A673 (cell line): Measurements from ENCODE around the gene SLC10A2. TPM values are rescaled to one million over a fixed set of nuclear protein-coding genes. Genes with fewer than 3 reads are reported as not detected.
"Not testable (repeated sequence)": the region's sequence is repeated elsewhere in the genome, so short reads cannot be mapped to it uniquely, and the experiment has no call there.

ENCODE experiments used
- BruUV-seq: library from RNA; stranded (reverse); fragments of 400-500 nt; replicated peaks from 2 replicates; lab custom pipeline; 2021; lab: Mats Ljungman, UMichigan
- CTCF ChIA-PET: fragments of 300-600 bp; sonication (Branson Sonifier 250); formaldehyde crosslinking; loops from one replicate; lab custom pipeline; 2022; ENCODE audit warnings: antibody characterized with exemption; lab: Charles Lee
- POLR2A ChIA-PET: fragments of 300-600 bp; sonication (Branson Sonifier 250); formaldehyde crosslinking; loops from one replicate; lab custom pipeline; 2022; ENCODE audit warnings: antibody characterized with exemption; ENCODE audit not compliant: low non-redundant PET; lab: Charles Lee
- DNase-seq: peaks from one replicate; pipeline ENCODE4 v3.0.0-alpha.2; 2015; ENCODE audit warnings: low spot score
- H3K27ac ChIP-seq: fragments of 200-600 bp; sonication (generic); 2 replicates; pipeline ENCODE4 v1.5.1; 2016; ENCODE audit warnings: mixed run types, low read depth, mild to moderate bottlenecking, mixed read lengths, antibody characterized with exemption, low read length; ENCODE audit not compliant: poor library complexity, severe bottlenecking
- H3K27me3 ChIP-seq: fragments of 200-600 bp; sonication (generic); replicated peaks from 2 replicates; pipeline ENCODE4 v1.6.1; 2017; ENCODE audit warnings: mixed run types, low read depth, mild to moderate bottlenecking, mixed read lengths, antibody characterized with exemption, low read length; ENCODE audit not compliant: insufficient read depth, poor library complexity
- H3K36me3 ChIP-seq: fragments of 200-600 bp; sonication (generic); 2 replicates; pipeline ENCODE4 v1.6.1; 2016; ENCODE audit warnings: mixed run types, mild to moderate bottlenecking, mixed read lengths, antibody characterized with exemption, low read length; ENCODE audit not compliant: insufficient read depth, poor library complexity, severe bottlenecking
- H3K4me1 ChIP-seq: fragments of 200-600 bp; sonication (generic); 2 replicates; pipeline ENCODE4 v1.6.1; 2017; ENCODE audit warnings: mixed run types, mild to moderate bottlenecking, mixed read lengths, antibody characterized with exemption, low read length; ENCODE audit not compliant: insufficient read depth, poor library complexity, severe bottlenecking
- H3K4me3 ChIP-seq: fragments of 200-600 bp; sonication (generic); 2 replicates; pipeline ENCODE4 v1.5.1; 2016; ENCODE audit warnings: low read depth, mixed run types, mild to moderate bottlenecking, mixed read lengths, low read length; ENCODE audit not compliant: poor library complexity, severe bottlenecking
- H3K9me3 ChIP-seq: fragments of 200-600 bp; sonication (generic); 2 replicates; pipeline ENCODE4 v1.6.1; 2016; ENCODE audit warnings: mixed run types, low read depth, mild to moderate bottlenecking, mixed read lengths, antibody characterized with exemption, low read length; ENCODE audit not compliant: poor library complexity, severe bottlenecking
- EZH2 ChIP-seq: fragments of 200-600 bp; sonication (generic); IDR thresholded peaks from 2 replicates; pipeline ENCODE4 v1.6.1; 2017; ENCODE audit warnings: borderline replicate concordance, low read depth, mild to moderate bottlenecking, mixed read lengths, antibody characterized with exemption, low read length; ENCODE audit not compliant: poor library complexity, severe bottlenecking
- intact Hi-C: fragments of 100-400 bp; cut with micrococcal nuclease; formaldehyde crosslinking; loops from one replicate; pipeline ENCODE4 v1.10.0; 2022; ENCODE audit not compliant: unreplicated experiment
- total RNA-seq: library from RNA; stranded (reverse); gene quantifications from 2 replicates; pipeline ENCODE4 v1.2.3, GENCODE V29; 2021
- TF ChIP-seq, protein P1 (sequence below): fragments of 300-800, 200-600 bp; sonication (generic); conservative IDR thresholded peaks from 2 replicates; pipeline ENCODE4 v1.5.1; 2017; ENCODE audit warnings: low read depth, mild to moderate bottlenecking, antibody characterized with exemption, low read length, moderate library complexity, mixed read lengths

The SLC10A2 gene
- total RNA-seq, 1 experiment from 2014 or later = not detected

DNA sequence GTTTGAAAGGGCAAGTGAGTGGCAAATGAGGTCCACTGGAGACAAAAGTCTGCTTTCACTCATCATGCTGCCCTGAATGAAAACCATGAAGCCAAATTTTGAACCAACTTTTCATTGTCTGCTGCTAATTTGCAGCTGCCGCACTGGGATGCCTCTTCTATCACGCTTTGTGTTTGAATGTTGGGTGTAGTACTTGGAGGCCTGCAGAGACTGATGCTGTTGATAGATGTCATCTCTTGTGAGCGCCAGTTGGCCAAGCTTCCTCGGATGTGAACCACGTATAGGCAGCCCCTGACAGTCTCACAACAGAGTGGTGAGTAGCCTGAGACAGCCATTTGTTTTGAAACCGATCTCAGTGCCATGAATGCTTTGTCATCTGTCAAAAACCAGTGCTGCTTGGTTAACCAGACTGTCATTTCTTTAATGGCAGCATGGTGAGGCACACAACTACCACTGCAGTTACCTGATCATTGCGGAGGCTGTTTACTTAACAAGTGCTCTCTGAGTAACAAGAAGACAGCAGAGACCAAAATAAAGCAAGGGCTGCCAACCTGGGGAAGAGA, 31.2 kb upstream of the SLC10A2 start:
- H3K27me3 ChIP-seq = peaks cover 15% of the 10 kb centered on the region
- TF ChIP-seq, protein P1, sequence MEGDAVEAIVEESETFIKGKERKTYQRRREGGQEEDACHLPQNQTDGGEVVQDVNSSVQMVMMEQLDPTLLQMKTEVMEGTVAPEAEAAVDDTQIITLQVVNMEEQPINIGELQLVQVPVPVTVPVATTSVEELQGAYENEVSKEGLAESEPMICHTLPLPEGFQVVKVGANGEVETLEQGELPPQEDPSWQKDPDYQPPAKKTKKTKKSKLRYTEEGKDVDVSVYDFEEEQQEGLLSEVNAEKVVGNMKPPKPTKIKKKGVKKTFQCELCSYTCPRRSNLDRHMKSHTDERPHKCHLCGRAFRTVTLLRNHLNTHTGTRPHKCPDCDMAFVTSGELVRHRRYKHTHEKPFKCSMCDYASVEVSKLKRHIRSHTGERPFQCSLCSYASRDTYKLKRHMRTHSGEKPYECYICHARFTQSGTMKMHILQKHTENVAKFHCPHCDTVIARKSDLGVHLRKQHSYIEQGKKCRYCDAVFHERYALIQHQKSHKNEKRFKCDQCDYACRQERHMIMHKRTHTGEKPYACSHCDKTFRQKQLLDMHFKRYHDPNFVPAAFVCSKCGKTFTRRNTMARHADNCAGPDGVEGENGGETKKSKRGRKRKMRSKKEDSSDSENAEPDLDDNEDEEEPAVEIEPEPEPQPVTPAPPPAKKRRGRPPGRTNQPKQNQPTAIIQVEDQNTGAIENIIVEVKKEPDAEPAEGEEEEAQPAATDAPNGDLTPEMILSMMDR = no peak
- TF ChIP-seq EZH2 = no peak
- DNase-seq = no peak
- intact Hi-C loops = no loop called here
- peaks cover 4% of the 10 kb centered on the region for H3K9me3 ChIP-seq
- no peak overlapping the region for H3K4me3 ChIP-seq
- H3K4me1 ChIP-seq = no peaks in the 10 kb centered on the region
- no peaks in the 10 kb centered on the region for H3K36me3 ChIP-seq
- CTCF ChIA-PET = no interaction called here
- BruUV-seq = no TSS peak
- POLR2A ChIA-PET = no interaction called here
- H3K27ac ChIP-seq = no peak overlapping the region

DNA sequence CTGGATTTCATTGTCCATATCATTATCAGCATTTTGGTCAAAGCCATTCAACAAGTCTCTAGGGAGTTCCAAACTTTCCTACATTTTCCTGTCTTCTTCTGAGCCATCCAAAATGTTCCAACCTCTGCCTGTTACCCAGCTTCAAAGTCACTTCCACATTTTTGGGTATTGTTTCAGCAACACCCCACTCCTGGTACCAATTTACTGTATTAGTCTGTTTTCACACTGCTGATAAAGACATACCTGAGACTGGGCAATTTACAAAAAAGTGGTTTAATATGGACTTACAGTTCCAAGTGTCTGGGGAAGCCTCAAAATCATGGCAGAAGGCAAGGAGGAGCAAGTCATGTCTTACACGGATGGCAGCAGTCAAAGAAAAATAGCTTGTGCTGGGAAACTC, 27.4 kb upstream of the SLC10A2 start:
- DNase-seq, CTCF ChIA-PET, H3K27me3 ChIP-seq, H3K36me3 ChIP-seq, POLR2A ChIA-PET, H3K4me1 ChIP-seq, H3K27ac ChIP-seq, H3K4me3 ChIP-seq, intact Hi-C loops, BruUV-seq, H3K9me3 ChIP-seq: not testable (repeated sequence)

GRCh38 chr13:103087275-103087674, 21.1 kb upstream of the SLC10A2 start:
- no peak for DNase-seq
- TF ChIP-seq, protein P1 = no peak
- TF ChIP-seq EZH2 = no peak
- intact Hi-C loops = no loop called here
- Histone ChIP-seq H3K27ac (no peak overlapping the region), H3K9me3 (peaks cover 4% of the 10 kb centered on the region), H3K4me3 (no peak overlapping the region), H3K36me3 (no peaks in the 10 kb centered on the region), H3K4me1 (no peaks in the 10 kb centered on the region), H3K27me3 (peaks cover 2% of the 10 kb centered on the region)
- ChIA-PET POLR2A (no interaction called here), CTCF (no interaction called here)
- BruUV-seq = no TSS peak

- Histone ChIP-seq H3K4me3 (no peak overlapping the region), H3K27ac (no peak overlapping the region), H3K9me3 (no peaks in the 10 kb centered on the region), H3K4me1 (no peaks in the 10 kb centered on the region), H3K27me3 (peaks cover 24% of the 10 kb centered on the region), H3K36me3 (no peaks in the 10 kb centered on the region)
- POLR2A ChIA-PET = no interaction called here
- CTCF ChIA-PET = no interaction called here
- no TSS peak for BruUV-seq
- DNase-seq = no peak
- intact Hi-C loops = no loop called here
- TF ChIP-seq, protein P1 = no peak
- no peak for TF ChIP-seq EZH2
Observed at GRCh38 chr13:103081435-103081834, 15.2 kb upstream of the SLC10A2 start.
